ENCODE results near the gene TMEM190.

- TF ChIP-seq CTCF (IDR thresholded peaks at IDR 0.05) (no peak), POLR2A (IDR thresholded peaks at IDR 0.05) (no peak), EP300 (IDR thresholded peaks at IDR 0.05) (no peak)
Observed at GRCh38 chr19:55406826-55407549, 30.4 kb downstream of the TMEM190 start.

All from tibial nerve (tissue), 4 donors.